Common myeloid progenitor, CD34-positive (primary cell): ENCODE measurements around the gene CD7.

Source experiments
- CTCF ChIA-PET: fragments of 350-600 bp; sonication (Branson Sonifier 250); formaldehyde crosslinking; loops from one replicate; lab custom pipeline; 2021; ENCODE audit warnings: antibody characterized with exemption; lab: Charles Lee
- POLR2A ChIA-PET: fragments of 350-600 bp; sonication (Branson Sonifier 250); formaldehyde crosslinking; loops from one replicate; lab custom pipeline; 2021; ENCODE audit warnings: antibody characterized with exemption; lab: Charles Lee
- DNase-seq, 3 donors: peaks; one replicate each; pipeline versions ENCODE4 v3.0.0 to v3.0.0-alpha.2; 2013
- H3K27ac ChIP-seq, 2 experiments: 1 replicate in 1 of 2; 2 replicates in 1 of 2; pipeline ENCODE4 v1.7.0; 2013; ENCODE audit warnings: inconsistent platforms in 2 of 2, low read length in 2 of 2, mild to moderate bottlenecking in 2 of 2, low read depth in 1 of 2, moderate library complexity in 1 of 2; ENCODE audit not compliant: severe bottlenecking in 2 of 2, insufficient read depth in 1 of 2, poor library complexity in 1 of 2
- H3K27me3 ChIP-seq, 5 experiments: replicated peaks in 2 of 5; 1 replicate in 3 of 5; 2 replicates in 2 of 5; pipeline versions ENCODE4 v1.6.1 to v1.7.0; 2013; ENCODE audit warnings: low read length in 4 of 5, mild to moderate bottlenecking in 2 of 5, moderate library complexity in 2 of 5, inconsistent platforms in 1 of 5; ENCODE audit not compliant: insufficient read depth in 5 of 5, control insufficient read depth in 4 of 5
- H3K36me3 ChIP-seq, 4 experiments: 1 replicate in 2 of 4; 2 replicates in 2 of 4; pipeline versions ENCODE4 v1.6.1 to v1.7.0; 2013; ENCODE audit warnings: low read length in 3 of 4, control low read depth in 1 of 4, mild to moderate bottlenecking in 1 of 4; ENCODE audit not compliant: control insufficient read depth in 4 of 4, insufficient read depth in 4 of 4
- H3K4me1 ChIP-seq, 4 experiments: 1 replicate in 3 of 4; 2 replicates in 1 of 4; pipeline versions ENCODE4 v1.6.1 to v1.7.1; 2013; ENCODE audit warnings: low read length in 3 of 4, mild to moderate bottlenecking in 3 of 4, control low read depth in 1 of 4, inconsistent platforms in 1 of 4, moderate library complexity in 1 of 4; ENCODE audit not compliant: control insufficient read depth in 4 of 4, insufficient read depth in 4 of 4; ENCODE audit errors: control extremely low read depth in 1 of 4
- H3K4me3 ChIP-seq, 7 experiments: 1 replicate in 4 of 7; 2 replicates in 3 of 7; pipeline versions ENCODE4 v1.5.1 to v1.7.0; 2013; ENCODE audit warnings: mild to moderate bottlenecking in 7 of 7, low read length in 6 of 7, moderate library complexity in 6 of 7, inconsistent platforms in 2 of 7, low read depth in 2 of 7, control low read depth in 1 of 7; ENCODE audit not compliant: insufficient read depth in 4 of 7, control insufficient read depth in 1 of 7; ENCODE audit errors: extremely low read depth in 1 of 7
- H3K9me3 ChIP-seq, 5 experiments: 1 replicate in 4 of 5; 2 replicates in 1 of 5; pipeline versions ENCODE4 v1.6.1 to v1.7.1; 2013; ENCODE audit warnings: low read length in 4 of 5, mild to moderate bottlenecking in 2 of 5, inconsistent platforms in 1 of 5, low read depth in 1 of 5, moderate library complexity in 1 of 5; ENCODE audit not compliant: control insufficient read depth in 4 of 5, insufficient read depth in 2 of 5; ENCODE audit errors: control extremely low read depth in 1 of 5
- WGBS: methylation state at CpG from one replicate; pipeline ENCODE4 v1.1.5; 2013; ENCODE audit not compliant: insufficient coverage; 5-methylcytosine and 5-hydroxymethylcytosine counted together

Gene CD7

DNA sequence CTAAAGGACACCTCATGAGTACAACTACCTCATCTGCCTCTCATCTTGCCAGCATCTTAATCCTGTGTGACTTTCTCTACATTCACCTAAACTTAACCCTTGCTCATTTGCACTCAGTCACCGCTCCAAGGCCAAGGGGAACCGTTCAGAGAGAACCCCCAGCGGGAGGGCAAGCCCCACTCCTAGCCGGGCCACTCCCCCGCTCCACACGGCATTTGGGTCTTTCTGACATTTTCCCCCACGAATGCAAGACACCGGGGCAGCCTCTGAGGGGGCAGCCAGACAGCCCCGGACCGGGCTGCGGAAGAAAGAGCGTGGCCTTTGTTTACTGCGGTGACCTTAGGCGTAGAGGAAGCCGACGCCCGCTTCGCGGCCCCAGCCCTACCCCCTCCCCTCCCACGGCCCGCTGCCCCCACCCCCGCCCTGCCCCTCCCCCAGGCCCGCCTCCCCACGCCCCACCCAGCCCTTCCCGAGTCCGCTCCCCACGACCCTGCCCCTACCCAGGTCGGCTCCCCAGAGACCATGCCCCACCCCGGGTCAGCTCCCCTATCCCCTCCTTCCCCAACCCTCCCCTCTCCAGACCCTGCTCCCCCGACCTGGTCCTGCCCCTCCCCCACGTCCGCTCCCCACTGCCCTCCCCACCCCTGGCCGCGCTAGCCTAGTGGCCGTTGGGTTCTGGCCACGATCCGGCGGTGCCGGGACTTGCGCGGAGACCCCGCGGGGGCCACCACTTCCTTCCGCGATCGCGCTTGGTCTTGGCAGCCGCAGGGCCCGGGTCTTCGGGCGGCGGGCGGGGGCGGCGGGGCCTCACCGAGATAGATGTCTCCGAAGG, 44.7 kb downstream of the CD7 start:
- peak; percentile 18 to 55 (median 45) for DNase-seq
- ChIA-PET CTCF (interaction anchor here (1.0 to 1.9 kb wide), 2 partner anchors 10 to 28 kb away, joined by 4 to 5 read pairs; no protein-coding TSS in a partner anchor), POLR2A (interaction anchor here (0.9 to 3.4 kb wide), 3 partner anchors 9 to 26 kb away, joined by 3 to 29 read pairs (median 20); no protein-coding TSS in a partner anchor)
- peak overlapping the region; percentile 45 to 87 (median 74) for H3K4me3 ChIP-seq
- peak overlapping the region; percentile 89 to 96 for H3K27ac ChIP-seq
- H3K9me3 ChIP-seq: no peaks in the 10 kb centered on the region
- no peaks in the 10 kb centered on the region for H3K27me3 ChIP-seq
- peaks cover 6 to 27% (median 19%) of the 10 kb centered on the region in 4 experiments for H3K4me1 ChIP-seq
- under 1% methylated on average over 32 of the region's 57 CpGs for WGBS
- H3K36me3 ChIP-seq: peaks cover 4 to 39% (median 29%) of the 10 kb centered on the region in 4 experiments

DNA sequence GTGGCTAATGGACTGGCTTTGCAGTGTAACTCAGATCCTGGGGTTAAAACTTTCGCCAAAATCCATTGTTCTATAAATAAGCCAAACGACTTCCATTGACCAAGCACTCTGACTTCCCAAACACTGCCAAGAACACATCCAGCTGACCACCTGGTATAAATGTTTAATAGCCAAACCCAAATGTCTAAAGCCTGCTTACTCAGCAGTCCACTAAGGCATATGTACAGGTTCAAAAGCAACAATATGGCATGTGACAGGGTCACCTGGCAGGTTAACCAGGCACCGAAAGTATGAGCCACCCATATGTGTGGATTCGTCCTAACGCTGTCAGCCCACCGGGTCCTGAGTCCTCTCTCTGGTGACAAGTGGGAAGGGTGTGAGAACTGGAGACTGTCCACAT, 46.0 kb downstream of the CD7 start:
- peak overlapping the region in 1 of 2 experiments; percentile 87 for H3K27ac ChIP-seq

DNA sequence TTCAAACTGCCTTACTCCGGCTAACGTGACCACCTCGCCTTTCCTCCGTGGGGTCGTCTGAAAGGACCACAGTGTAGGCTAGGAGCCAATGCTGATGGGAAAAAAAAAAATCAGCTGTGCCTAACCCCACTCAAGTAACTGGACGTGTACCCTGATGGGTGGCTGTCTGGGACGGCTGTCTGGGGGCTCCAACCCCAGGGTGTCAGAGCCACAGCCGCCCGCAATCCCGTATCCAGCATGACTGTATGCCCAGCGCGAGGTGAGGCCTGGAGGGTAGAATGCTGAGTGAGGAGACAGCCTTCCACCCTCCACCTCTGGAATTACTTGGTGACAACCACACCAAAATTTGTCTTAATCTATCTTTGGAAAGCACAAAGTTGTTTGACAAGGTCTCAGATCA, 46.8 kb downstream of the CD7 start:
- POLR2A ChIA-PET: interaction anchor here (0.8 to 1.9 kb wide), 2 partner anchors 23 to 27 kb away, joined by 3 to 15 read pairs; no protein-coding TSS in a partner anchor
- no peak for DNase-seq
- H3K9me3 ChIP-seq: no peaks in the 10 kb centered on the region
- CTCF ChIA-PET: interaction anchor here (1.3 to 2.0 kb wide), 2 partner anchors 34 to 43 kb away, joined by 3 to 4 read pairs; no protein-coding TSS in a partner anchor
- H3K27ac ChIP-seq: peak overlapping the region in 1 of 2 experiments; percentile 37
- no peak overlapping the region for H3K4me3 ChIP-seq
- H3K36me3 ChIP-seq: peaks cover 7 to 55% (median 38%) of the 10 kb centered on the region in 4 experiments
- no peaks in the 10 kb centered on the region for H3K27me3 ChIP-seq
- WGBS: 88% methylated on average over 7 of the region's 12 CpGs
- peaks cover 6 to 30% (median 22%) of the 10 kb centered on the region in 4 experiments for H3K4me1 ChIP-seq

More for the DNA sequence above, 46.0 kb downstream of the CD7 start:
- Histone ChIP-seq H3K4me3 (peak overlapping the region in 1 of 7 experiments; percentile 19), H3K9me3 (no peaks in the 10 kb centered on the region), H3K27me3 (no peaks in the 10 kb centered on the region), H3K4me1 (peaks cover 6 to 30% (median 22%) of the 10 kb centered on the region in 4 experiments), H3K36me3 (peaks cover 4 to 48% (median 32%) of the 10 kb centered on the region in 4 experiments)
- ChIA-PET POLR2A (interaction anchor here (0.6 to 3.4 kb wide), 3 partner anchors 23 to 54 kb away, joined by 3 to 29 read pairs (median 3); no protein-coding TSS in a partner anchor), CTCF (interaction anchor here (0.9 to 2.0 kb wide), 3 partner anchors 35 to 51 kb away, joined by 3 to 4 read pairs (median 3); no protein-coding TSS in a partner anchor)
- DNase-seq: no peak
- WGBS: 96% methylated on average over 6 of the region's 6 CpGs

DNA sequence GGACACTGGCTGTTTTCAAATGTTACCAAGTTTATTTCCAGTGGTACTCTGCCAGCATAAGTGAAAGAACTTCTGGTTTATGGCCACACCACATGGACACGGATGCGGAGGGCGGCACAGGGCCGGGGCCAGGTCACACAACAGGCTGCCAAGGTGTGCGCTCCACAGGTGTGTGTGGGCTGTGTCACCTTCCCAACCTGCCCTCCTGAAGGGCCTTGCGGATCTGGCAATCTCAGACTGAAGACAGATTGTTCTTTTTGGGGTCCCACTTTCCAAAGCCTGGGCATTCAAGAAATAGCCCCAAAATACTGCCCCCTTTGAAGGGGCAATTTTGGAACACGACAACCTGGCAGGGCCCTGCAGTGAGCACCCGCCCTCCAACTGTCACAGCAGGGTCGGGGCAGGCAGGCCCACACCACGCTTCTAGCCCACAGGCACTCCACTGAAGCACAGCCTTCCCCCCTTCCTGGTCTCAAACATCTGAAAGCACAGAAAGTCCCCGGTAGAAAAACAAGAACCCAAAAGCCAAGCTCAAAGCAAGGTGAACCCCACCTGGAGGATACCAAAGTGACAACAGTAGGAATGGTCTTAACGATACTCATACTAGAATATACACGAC, 47.4 kb downstream of the CD7 start:
- ChIA-PET CTCF (interaction anchor here (1.8 to 2.0 kb wide), 2 partner anchors 29 to 34 kb away, joined by 4 to 5 read pairs; no protein-coding TSS in a partner anchor), POLR2A (interaction anchor here (0.9 to 1.9 kb wide), 4 partner anchors 23 to 45 kb away, joined by 3 to 15 read pairs (median 4); no protein-coding TSS in a partner anchor)
- peak overlapping the region in 1 of 2 experiments; percentile 37 for H3K27ac ChIP-seq
- no peak for DNase-seq
- H3K9me3 ChIP-seq: no peaks in the 10 kb centered on the region
- peaks cover 11 to 62% (median 44%) of the 10 kb centered on the region in 4 experiments for H3K36me3 ChIP-seq
- no peak overlapping the region for H3K4me3 ChIP-seq
- H3K4me1 ChIP-seq: peaks cover 6 to 30% (median 22%) of the 10 kb centered on the region in 4 experiments
- WGBS: 94% methylated on average over 13 of the region's 13 CpGs
- H3K27me3 ChIP-seq: no peaks in the 10 kb centered on the region

DNA sequence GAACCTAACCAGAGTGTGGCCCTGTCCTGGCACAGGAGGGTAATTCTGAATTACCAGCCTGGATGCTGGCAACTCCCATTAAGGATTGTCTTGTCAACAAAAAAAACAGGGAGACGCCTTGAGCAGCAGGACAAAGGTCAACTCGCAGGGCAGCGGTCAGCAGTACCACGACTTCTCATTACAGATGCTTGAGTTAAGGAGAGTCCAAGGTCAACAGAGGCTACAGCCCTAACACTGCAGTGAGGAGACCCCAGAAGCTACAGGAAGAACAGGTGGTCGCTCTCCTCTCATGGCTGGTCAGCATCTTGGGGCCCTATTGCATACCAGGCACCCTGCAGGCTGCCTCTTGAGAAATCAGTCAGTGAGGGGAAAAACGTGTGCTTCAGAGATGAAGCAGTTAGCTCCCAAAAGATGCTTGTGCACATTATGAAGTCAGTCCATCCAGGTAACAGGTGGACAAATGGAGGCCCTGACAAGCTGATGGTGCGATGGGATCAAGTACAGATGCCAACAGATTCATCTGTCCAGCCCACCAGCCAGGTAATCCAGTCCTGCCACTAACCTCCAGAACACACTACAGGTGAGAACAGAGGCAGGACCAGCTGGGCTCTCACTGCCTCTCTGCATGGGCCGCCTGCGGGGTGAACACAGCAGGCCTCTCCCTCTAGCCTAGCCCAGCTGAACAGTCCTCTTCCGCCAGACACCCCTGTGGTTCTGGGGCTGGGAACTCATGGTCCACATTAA, 48.1 kb downstream of the CD7 start:
- no peak overlapping the region for H3K4me3 ChIP-seq
- POLR2A ChIA-PET: interaction anchor here (0.9 to 1.9 kb wide), 4 partner anchors 23 to 46 kb away, joined by 3 to 15 read pairs (median 4); no protein-coding TSS in a partner anchor
- WGBS: 87% methylated on average over 10 of the region's 10 CpGs
- peak overlapping the region in 1 of 2 experiments; percentile 1 for H3K27ac ChIP-seq
- DNase-seq: no peak
- no peaks in the 10 kb centered on the region for H3K27me3 ChIP-seq
- H3K36me3 ChIP-seq: peaks cover 11 to 68% (median 48%) of the 10 kb centered on the region in 4 experiments
- CTCF ChIA-PET: interaction anchor here (1.6 to 1.8 kb wide), 2 partner anchors 28 to 33 kb away, joined by 4 to 5 read pairs; no protein-coding TSS in a partner anchor
- peaks cover 6 to 30% (median 22%) of the 10 kb centered on the region in 4 experiments for H3K4me1 ChIP-seq
- H3K9me3 ChIP-seq: no peaks in the 10 kb centered on the region
